T-helper 1 cell (primary cell): Measurements from ENCODE around the gene PYCARD.
A peak's percentile ranks its signal among the peaks of the same experiment; 100 is the strongest.
"Not testable (repeated sequence)": the region's sequence is repeated elsewhere in the genome, so short reads cannot be mapped to it uniquely, and the experiment has no call there.

Experiments
- DNase-seq, 5 donors: peaks; one replicate each; pipeline ENCODE4 v3.0.0-alpha.2; 2012 to 2020
- total RNA-seq, 4 donors: gene quantifications; one replicate each; lab custom pipeline; 2026; lab: John Stamatoyannopoulos, UW

Gene PYCARD
- 4.0 to 8.7 (median 7.3) reads per million in 4 donors for total RNA-seq

- DNase-seq, result peak in 2 of 5 donors; percentile 36 to 46
Observed at GRCh38 chr16:31202414-31203375, at the start of gene PYCARD. Gene PYCARD (minus strand): TSS chr16:31202760. CDS start chr16:31202690, 70 bp downstream.

- DNase-seq, result no peak
Observed at GRCh38 chr16:31251435-31251834, 48.9 kb upstream of the PYCARD start.

DNA sequence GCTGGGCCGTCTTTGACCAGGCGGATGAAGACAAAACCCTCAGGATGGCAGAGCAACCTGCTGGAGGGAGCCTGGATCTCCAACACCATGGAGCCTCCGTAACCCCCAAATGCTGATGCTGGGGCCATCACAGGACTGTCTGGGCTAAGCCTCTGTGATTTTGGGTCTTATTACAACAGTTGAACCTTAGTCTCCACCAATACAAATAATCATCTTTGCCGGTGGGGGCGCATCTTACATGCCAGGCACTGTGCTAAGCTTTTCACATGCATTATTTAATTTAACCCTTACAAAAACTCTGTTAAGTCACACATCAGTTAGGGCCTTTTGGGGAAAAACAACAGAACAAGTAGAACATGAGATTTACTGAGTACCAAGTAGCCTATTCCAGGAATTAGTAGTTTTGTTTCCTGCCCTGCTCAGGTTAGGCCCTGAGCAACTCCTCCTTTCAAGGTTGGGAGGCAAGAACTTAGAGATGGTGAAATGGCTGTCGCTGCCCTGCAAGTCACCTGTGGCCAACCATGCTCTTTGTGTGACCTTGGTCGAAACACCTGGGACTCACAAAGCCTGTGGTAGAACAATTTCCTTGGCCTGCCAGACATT lies 48.3 kb upstream of the PYCARD start:
- peak in 1 of 5 donors; percentile 87 for DNase-seq

DNA sequence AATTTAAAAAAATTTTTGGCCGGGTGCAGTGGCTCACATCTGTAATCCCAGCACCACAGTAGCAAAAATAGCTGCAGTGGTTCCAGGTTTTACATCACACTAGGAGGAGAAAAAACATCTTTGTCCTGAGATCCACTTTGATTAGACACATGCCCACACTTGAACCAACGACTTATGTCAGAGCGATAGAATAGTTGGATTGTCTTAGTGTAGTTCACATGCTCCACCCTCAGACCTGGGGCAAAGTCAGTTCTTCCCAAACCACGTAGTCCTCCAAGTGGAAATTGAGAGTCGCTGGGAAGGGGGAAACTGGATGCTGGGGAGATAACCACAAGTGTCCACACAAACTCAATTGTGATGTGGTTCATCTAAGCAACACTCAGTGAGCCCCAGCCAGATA lies 45.8 kb upstream of the PYCARD start:
- DNase-seq, result no peak

DNA sequence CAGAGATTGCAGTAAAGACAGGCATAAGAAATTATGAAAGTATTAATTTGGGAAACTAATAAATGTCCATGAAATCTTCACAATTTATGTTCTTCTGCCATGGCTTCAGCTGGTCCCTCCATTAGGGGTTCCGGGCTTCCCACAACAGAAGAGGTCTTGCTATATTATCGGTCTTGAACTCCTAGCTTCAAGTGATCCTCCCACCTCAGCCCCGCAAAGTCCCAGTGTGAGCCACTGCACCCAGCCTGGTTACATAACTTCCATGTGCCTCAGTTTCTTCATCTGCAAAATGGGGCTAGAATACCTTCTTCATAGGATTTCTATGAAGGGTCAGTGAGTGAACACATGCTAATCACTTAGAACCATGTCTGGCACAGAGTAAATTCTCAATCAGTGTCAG lies 43.7 kb upstream of the PYCARD start:
- DNase-seq, result no peak

- DNase-seq, result not testable (repeated sequence)
Observed at GRCh38 chr16:31245598-31245997, 43.0 kb upstream of the PYCARD start.

GRCh38 chr16:31243734-31244670 lies 41.4 kb upstream of the PYCARD start:
- DNase-seq, result no peak

GRCh38 chr16:31242206-31242605 lies 39.6 kb upstream of the PYCARD start:
- no peak for DNase-seq

- no peak for DNase-seq
Observed at GRCh38 chr16:31238041-31238440, 35.5 kb upstream of the PYCARD start.

GRCh38 chr16:31229501-31229900 lies 26.9 kb upstream of the PYCARD start:
- DNase-seq, result no peak

DNA sequence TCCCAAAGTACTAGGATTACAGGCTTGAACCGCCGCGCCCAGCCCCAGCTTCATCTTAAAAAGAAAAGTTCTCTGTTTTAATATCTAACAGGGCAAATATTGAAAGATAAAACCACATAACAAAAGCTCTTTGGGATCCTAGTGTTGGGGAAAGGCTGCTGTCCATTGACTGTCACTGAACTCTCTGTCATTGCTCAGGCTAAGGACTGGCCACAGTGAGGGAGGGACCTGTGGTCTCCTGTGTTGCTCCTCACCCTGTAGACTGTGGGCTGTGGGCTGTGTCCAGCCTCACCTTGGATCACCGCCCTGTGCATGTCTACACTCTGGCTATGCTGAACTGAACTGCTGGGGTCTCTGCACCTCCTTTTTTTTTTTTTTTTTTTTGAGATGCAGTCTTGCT lies 25.6 kb upstream of the PYCARD start:
- no peak for DNase-seq

DNA sequence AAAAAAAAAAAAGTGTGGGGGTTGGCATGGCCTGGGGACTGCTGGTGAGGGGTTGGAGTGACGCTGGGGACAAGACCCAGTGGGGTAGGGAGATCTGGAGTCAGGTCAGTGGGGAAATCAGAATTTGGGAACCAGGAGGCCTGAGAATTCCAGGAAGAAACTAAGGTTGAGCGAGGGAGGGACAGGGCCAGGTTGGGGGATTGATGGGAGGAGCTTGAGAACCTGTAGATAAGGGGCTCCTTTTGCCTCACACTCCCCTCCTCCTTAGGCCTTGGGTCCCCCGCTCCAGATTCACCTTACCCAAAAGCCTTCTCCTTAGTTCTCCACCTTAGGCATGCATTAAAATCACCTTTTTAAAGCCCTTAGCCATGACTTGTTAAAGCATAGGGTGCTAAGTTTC lies 22.6 kb upstream of the PYCARD start:
- no peak for DNase-seq

DNA sequence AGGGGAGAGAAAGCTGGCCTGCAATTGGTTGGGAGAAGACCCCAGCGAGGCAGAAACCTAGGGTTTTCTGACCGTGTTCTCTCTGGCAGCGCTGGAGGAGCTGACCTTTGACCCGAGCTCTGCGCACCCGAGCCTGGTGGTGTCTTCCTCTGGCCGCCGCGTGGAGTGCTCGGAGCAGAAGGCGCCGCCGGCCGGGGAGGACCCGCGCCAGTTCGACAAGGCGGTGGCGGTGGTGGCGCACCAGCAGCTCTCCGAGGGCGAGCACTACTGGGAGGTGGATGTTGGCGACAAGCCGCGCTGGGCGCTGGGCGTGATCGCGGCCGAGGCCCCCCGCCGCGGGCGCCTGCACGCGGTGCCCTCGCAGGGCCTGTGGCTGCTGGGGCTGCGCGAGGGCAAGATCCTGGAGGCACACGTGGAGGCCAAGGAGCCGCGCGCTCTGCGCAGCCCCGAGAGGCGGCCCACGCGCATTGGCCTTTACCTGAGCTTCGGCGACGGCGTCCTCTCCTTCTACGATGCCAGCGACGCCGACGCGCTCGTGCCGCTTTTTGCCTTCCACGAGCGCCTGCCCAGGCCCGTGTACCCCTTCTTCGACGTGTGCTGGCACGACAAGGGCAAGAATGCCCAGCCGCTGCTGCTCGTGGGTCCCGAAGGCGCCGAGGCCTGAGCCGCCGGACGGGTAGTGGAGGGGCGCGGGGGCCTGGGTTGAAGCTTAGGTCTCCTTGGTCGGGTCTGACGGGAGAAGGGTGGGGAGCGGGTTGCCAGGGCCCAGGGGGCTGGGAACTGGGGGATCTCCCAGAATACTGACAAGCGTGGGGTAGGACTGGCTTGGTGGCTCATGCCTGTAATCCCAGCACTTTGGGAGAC lies 21.8 kb upstream of the PYCARD start:
- DNase-seq, result no peak

DNA sequence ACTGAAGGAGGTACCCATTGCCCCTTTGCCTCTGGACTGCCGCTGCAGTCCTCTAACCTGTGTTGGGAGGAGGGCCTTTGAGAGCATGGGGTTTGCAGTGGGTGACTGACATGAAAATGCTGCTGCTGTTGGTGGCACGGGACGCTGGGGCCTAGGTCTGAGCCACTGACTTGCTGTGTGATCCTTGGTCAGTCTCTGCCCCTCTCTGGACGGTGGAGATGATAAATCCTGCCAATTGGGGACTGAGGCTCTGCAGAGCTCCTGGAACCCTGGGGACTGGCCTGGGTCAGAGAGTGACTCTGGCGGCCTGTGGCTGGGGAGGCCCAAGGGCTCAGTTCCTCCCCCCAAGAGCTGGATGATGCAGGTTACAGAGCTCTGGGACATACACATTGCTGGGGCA lies 20.5 kb upstream of the PYCARD start:
- DNase-seq, result no peak

DNA sequence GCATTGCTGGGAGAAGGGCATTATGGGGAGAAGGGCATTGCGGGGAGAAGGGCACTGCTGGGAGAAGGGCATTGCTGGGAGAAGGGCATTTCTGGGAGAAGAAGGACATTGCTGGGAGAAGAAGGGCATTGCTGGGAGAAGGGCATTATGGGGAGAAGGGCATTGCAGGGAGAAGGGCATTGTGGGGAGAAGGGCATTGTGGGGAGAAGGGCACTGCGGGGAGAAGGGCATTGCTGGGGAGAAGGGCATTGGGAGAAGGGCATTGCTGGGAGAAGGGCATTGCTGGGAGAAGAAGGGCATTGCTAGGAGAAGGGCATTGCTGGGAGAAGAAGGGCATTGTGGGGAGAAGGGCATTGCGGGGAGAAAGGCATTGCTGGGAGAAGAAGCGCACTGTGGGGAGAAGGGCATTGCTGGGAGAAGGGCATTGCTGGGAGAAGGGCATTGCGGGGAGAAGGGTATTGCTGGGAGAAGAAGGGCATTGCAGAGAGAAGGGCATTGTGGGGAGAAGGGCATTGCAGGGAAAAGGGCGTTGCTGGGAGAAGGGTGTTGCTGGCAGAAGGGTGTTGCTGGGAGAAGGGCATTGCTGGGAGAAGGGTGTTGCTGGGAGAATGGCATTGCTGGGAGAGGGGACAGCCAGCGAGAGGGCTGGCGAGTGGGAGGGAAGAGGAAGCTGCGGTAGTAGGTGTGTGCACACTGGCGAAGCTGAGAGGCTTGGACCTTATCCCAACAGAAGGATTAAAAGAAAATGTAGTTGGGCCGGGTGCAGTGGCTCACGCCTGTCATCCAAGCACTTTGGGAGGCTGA lies 19.0 kb upstream of the PYCARD start:
- DNase-seq, result no peak

- DNase-seq, result no peak
Observed at GRCh38 chr16:31219154-31219741, 16.7 kb upstream of the PYCARD start.

- DNase-seq, result no peak
Observed at GRCh38 chr16:31217136-31217530, 14.6 kb upstream of the PYCARD start.

GRCh38 chr16:31216422-31217135 lies 14.0 kb upstream of the PYCARD start, which contains the start of gene PYDC1:
Gene PYDC1 (minus strand): TSS chr16:31217135. CDS start chr16:31217028, 107 bp downstream.
- DNase-seq, result no peak

DNA sequence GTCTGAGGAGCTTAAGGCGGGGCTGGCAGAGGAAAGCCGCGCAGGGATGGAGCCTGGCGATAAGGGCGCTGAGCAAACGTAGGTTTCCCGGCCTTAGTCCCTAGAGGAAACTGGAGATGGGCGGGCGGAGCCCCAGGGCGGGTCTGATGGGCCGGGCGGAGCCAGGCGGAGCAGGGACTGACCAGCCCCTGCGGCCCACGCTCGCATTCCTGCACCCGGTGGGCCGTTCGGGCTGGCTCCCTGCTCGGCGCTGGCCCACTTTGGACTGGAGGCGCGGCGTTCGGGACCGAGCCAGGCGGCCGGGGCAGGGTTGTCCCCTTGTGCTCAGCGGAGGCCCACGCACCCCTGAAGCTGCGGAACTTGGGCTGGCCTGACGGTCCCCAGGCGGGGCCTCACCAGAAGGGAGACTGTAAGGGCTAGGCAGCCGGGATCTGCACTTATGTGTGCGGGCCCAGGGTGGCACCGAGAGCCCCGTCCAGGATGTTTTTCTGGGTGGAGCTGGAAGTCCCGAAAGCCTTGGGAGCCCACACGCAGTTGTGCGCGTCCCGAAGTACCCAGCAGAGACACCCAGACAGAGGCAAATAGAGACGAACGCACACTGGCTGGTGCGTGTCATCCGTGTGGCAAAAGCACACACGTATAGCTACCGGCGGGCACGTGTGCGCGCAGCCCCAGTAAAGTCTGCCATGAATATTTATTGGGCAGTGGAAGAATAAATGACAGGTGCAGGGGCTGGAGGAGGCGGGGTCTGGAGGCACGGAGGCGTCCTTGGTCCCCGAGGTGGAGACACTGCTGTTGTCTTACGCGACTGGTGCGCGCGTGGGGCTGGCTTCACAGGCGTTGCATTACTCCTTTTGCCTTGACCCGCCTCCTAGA lies 13.0 kb upstream of the PYCARD start:
- DNase-seq, result no peak
